Measurements from ENCODE around the gene ZNF816.

GRCh38 chr19:52936954-52937325, 25.7 kb downstream of the ZNF816 start:
- TF ChIP-seq, protein P1, sequence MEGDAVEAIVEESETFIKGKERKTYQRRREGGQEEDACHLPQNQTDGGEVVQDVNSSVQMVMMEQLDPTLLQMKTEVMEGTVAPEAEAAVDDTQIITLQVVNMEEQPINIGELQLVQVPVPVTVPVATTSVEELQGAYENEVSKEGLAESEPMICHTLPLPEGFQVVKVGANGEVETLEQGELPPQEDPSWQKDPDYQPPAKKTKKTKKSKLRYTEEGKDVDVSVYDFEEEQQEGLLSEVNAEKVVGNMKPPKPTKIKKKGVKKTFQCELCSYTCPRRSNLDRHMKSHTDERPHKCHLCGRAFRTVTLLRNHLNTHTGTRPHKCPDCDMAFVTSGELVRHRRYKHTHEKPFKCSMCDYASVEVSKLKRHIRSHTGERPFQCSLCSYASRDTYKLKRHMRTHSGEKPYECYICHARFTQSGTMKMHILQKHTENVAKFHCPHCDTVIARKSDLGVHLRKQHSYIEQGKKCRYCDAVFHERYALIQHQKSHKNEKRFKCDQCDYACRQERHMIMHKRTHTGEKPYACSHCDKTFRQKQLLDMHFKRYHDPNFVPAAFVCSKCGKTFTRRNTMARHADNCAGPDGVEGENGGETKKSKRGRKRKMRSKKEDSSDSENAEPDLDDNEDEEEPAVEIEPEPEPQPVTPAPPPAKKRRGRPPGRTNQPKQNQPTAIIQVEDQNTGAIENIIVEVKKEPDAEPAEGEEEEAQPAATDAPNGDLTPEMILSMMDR (IDR thresholded peaks at IDR 0.05): no peak
- TF ChIP-seq ZFX (IDR thresholded peaks at IDR 0.05; ENCODE audit: borderline replicate concordance): no peak

Data from 22Rv1 (cell line).